Measurements from ENCODE around the gene DNAJA2.

DNA sequence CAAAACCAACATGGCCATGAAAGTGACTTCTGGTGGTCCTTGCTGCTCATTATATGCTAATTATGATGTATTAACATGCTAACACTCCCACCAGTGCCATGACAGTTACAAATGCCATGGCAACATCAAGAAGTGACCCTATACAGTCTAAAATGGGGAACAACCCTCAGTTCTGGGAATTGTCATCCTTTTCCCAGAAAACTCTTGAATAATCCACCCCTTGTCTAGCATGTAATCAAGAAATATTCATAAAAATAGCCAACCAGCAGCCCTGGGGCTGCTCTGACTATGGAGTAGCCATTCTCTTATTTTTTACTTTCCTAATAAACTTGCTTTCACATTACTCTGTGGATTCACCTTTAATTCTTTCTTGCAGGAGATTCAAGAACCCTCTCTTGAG is 35.9 kb downstream of the DNAJA2 start:
- no peak for TF ChIP-seq CTCF (IDR thresholded peaks at IDR 0.05)
- TF ChIP-seq POLR2A (IDR thresholded peaks at IDR 0.05): no peak
